Spleen (tissue), 11 donors: ENCODE data around the gene C17orf78. TPM values are rescaled to one million over a fixed set of nuclear protein-coding genes. Genes with fewer than 3 reads are reported as not detected.

ENCODE experiments used
- DNase-seq: peaks from one replicate; pipeline ENCODE4 v3.0.0-alpha.2; 2020
- H3K27ac ChIP-seq, 8 donors: fragments of 200-600 bp; sonication (generic) in 7 of 8; 1 replicate in 4 of 8; 2 replicates in 4 of 8; pipeline versions ENCODE4 v1.5.0 to v1.8.0; 2016 to 2021; ENCODE audit warnings: inconsistent platforms in 4 of 8, mild to moderate bottlenecking in 4 of 8, moderate library complexity in 1 of 8
- H3K27me3 ChIP-seq, 7 donors: fragments of 200-600 bp; sonication (generic) in 6 of 7; replicated peaks in 1 of 7; 1 replicate in 4 of 7; 2 replicates in 3 of 7; pipeline versions ENCODE4 v1.5.0 to v1.8.0; 2016 to 2021; ENCODE audit warnings: inconsistent platforms in 3 of 7, mild to moderate bottlenecking in 1 of 7
- H3K36me3 ChIP-seq, 6 donors: fragments of 200-600 bp; sonication (generic) in 5 of 6; 1 replicate in 4 of 6; 2 replicates in 2 of 6; pipeline versions ENCODE4 v1.5.0 to v1.8.0; 2016 to 2021; ENCODE audit warnings: inconsistent platforms in 2 of 6
- H3K4me1 ChIP-seq, 6 donors: fragments of 200-600 bp; sonication (generic) in 5 of 6; 1 replicate in 3 of 6; 2 replicates in 3 of 6; pipeline versions ENCODE4 v1.5.0 to v1.8.0; 2016 to 2021; ENCODE audit warnings: inconsistent platforms in 3 of 6
- H3K4me3 ChIP-seq, 8 donors: fragments of 200-600 bp; sonication (generic) in 7 of 8; 1 replicate in 4 of 8; 2 replicates in 4 of 8; pipeline versions ENCODE4 v1.5.0 to v1.8.0; 2016 to 2021; ENCODE audit warnings: inconsistent platforms in 4 of 8, mild to moderate bottlenecking in 4 of 8, moderate library complexity in 2 of 8
- H3K9me3 ChIP-seq, 8 donors: fragments of 200-600 bp; sonication (generic) in 7 of 8; 1 replicate in 4 of 8; 2 replicates in 4 of 8; pipeline versions ENCODE4 v1.5.0 to v1.8.0; 2016 to 2021; ENCODE audit warnings: inconsistent platforms in 4 of 8
- CTCF ChIP-seq, 11 experiments: fragments of 200-600 bp in 7 of 11; fragments of 450-650 bp in 4 of 11; sonication (generic) in 4 of 11; IDR thresholded peaks in 8 of 11; conservative IDR thresholded peaks in 3 of 11; 1 replicate in 7 of 11; 2 replicates in 4 of 11; pipeline versions ENCODE4 v1.4.0 to v1.8.0; 2016 to 2021; ENCODE audit warnings: antibody characterized with exemption in 11 of 11, inconsistent platforms in 4 of 11, mild to moderate bottlenecking in 1 of 11
- POLR2A ChIP-seq, 3 donors: fragments of 450-650 bp; IDR thresholded peaks; one replicate each; pipeline ENCODE4 v1.5.1; 2017; ENCODE audit warnings: antibody characterized with exemption in 3 of 3, mild to moderate bottlenecking in 1 of 3
- POLR2AphosphoS5 ChIP-seq, 3 donors: sonication (generic); formaldehyde crosslinking; IDR thresholded peaks; one replicate each; pipeline ENCODE4 v1.5.1; 2017; ENCODE audit warnings: antibody characterized with exemption in 3 of 3
- WGBS, 5 donors: extraction: QIAGEN DNeasy Blood & Tissue Kit in 3 of 5; methylation state at CpG; one replicate each; pipeline versions ENCODE4 v1.1.5 to v1.1.7; 2013 to 2018; 5-methylcytosine and 5-hydroxymethylcytosine counted together
- intact Hi-C: fragments of 100-400 bp; cut with DNase I; formaldehyde crosslinking; loops from one replicate; pipeline ENCODE4 v1.15.0; 2023; ENCODE audit warnings: low total_unique reads
- polyA plus RNA-seq, 3 donors: library from polyadenylated mRNA; stranded (reverse); fragments of 200-250 nt; gene quantifications; one replicate each; pipeline ENCODE4 v1.2.1, GENCODE V29; 2013
- total RNA-seq, 7 donors: library from RNA; depleted of rRNA in 3 of 7; stranded (reverse); fragments of >200 nt in 3 of 7; fragmentation: NEBNext Ultra II Directional in 4 of 7; extraction: Animal tissue kit (Norgen Biotek cat#: 25700) in 4 of 7; gene quantifications; one replicate each; pipeline versions ENCODE4 v1.1.0 to v1.2.1, GENCODE V29; 2016 to 2021
- donor health status: healthy with polysubstance abuse.
- donor health status: DM: no; HTN: no; CAD: no; lungs with moderate emphysema.
- donor health status: DM: no; HTN: no; CAD: no.
- donor health status: Bipolar disorder and iron deficiency.
- donor health status: healthy.
- donor health status: DM: no; HTN: no; CAD: no.
- donor health status: DM: yes; HTN: yes; CAD: no.

The C17orf78 gene
- total and polyA plus RNA-seq, 10 donors: not detected

GRCh38 chr17:37373530-37374159 is 2.1 kb upstream of the C17orf78 start:
- intact Hi-C loops: no loop called here
- Histone ChIP-seq H3K4me3 (no peak overlapping the region), H3K9me3 (no peaks in the 10 kb centered on the region), H3K4me1 (peaks cover 0 to 6% (median 2%) of the 10 kb centered on the region in 6 donors), H3K27me3 (no peaks in the 10 kb centered on the region), H3K27ac (no peak overlapping the region), H3K36me3 (no peaks in the 10 kb centered on the region)
- TF ChIP-seq POLR2A (IDR thresholded peaks at IDR 0.05) (no peak), POLR2AphosphoS5 (IDR thresholded peaks at IDR 0.05) (peak in 1 of 3 donors; percentile 16), CTCF (IDR thresholded peaks at IDR 0.05 in 8 of 11, conservative IDR thresholded peaks at IDR 0.05 in 3 of 11) (peak; percentile 78 to 95 (median 84))
- no peak for DNase-seq
- 5 to 12% (median 10%) methylated on average over 4 of the region's 4 CpGs for WGBS, 5 donors

GRCh38 chr17:37382056-37382455 is 6.3 kb downstream of the C17orf78 start:
- 90 to 100% (median 94%) methylated on average over 1 of the region's 1 CpG for WGBS, 5 donors

GRCh38 chr17:37384560-37385149 is 8.9 kb downstream of the C17orf78 start:
- H3K36me3 ChIP-seq: no peaks in the 10 kb centered on the region
- TF ChIP-seq POLR2A (IDR thresholded peaks at IDR 0.05) (no peak), CTCF (IDR thresholded peaks at IDR 0.05 in 8 of 11, conservative IDR thresholded peaks at IDR 0.05 in 3 of 11) (no peak), POLR2AphosphoS5 (IDR thresholded peaks at IDR 0.05) (no peak)
- no peaks in the 10 kb centered on the region for H3K9me3 ChIP-seq
- DNase-seq: no peak
- no peak overlapping the region for H3K27ac ChIP-seq
- intact Hi-C loops: no loop called here
- no peak overlapping the region for H3K4me3 ChIP-seq
- 82 to 90% (median 86%) methylated on average over 3 of the region's 3 CpGs for WGBS, 5 donors
- H3K27me3 ChIP-seq: no peaks in the 10 kb centered on the region
- no peaks in the 10 kb centered on the region for H3K4me1 ChIP-seq

More at GRCh38 chr17:37382056-37382455, 6.3 kb downstream of the C17orf78 start:
- Histone ChIP-seq H3K27me3 (no peaks in the 10 kb centered on the region), H3K9me3 (no peaks in the 10 kb centered on the region), H3K4me1 (no peaks in the 10 kb centered on the region), H3K27ac (no peak overlapping the region), H3K36me3 (no peaks in the 10 kb centered on the region), H3K4me3 (no peak overlapping the region)
- intact Hi-C loops: no loop called here
- DNase-seq: no peak
- TF ChIP-seq CTCF (IDR thresholded peaks at IDR 0.05 in 8 of 11, conservative IDR thresholded peaks at IDR 0.05 in 3 of 11) (no peak), POLR2AphosphoS5 (IDR thresholded peaks at IDR 0.05) (no peak), POLR2A (IDR thresholded peaks at IDR 0.05) (no peak)

- no peak for TF ChIP-seq CTCF (IDR thresholded peaks at IDR 0.05 in 8 of 11, conservative IDR thresholded peaks at IDR 0.05 in 3 of 11)
- TF ChIP-seq POLR2A (IDR thresholded peaks at IDR 0.05): no peak
- no peak for TF ChIP-seq POLR2AphosphoS5 (IDR thresholded peaks at IDR 0.05)
- H3K27me3 ChIP-seq: no peaks in the 10 kb centered on the region
- no peak overlapping the region for H3K27ac ChIP-seq
- intact Hi-C loops: no loop called here
- no peaks in the 10 kb centered on the region for H3K4me1 ChIP-seq
- H3K9me3 ChIP-seq: no peaks in the 10 kb centered on the region
- no peaks in the 10 kb centered on the region for H3K36me3 ChIP-seq
- H3K4me3 ChIP-seq: no peak overlapping the region
- no peak for DNase-seq
Observed at GRCh38 chr17:37385474-37385990, 9.7 kb downstream of the C17orf78 start.
